SK-N-MC (cell line): ENCODE data around the gene OSCP1.

Experiments used
- DNase-seq: peaks from one replicate; pipeline ENCODE4 v3.0.0-alpha.2; 2011; ENCODE audit warnings: low read depth, low spot score
- H3K27ac ChIP-seq: fragments of 200-600 bp; sonication (generic); 2 replicates; pipeline ENCODE4 v1.5.1; 2016; ENCODE audit warnings: mixed run types
- H3K36me3 ChIP-seq: fragments of 200-600 bp; sonication (generic); 2 replicates; pipeline ENCODE4 v1.6.1; 2017; ENCODE audit warnings: antibody characterized with exemption, low read length, mixed read lengths; ENCODE audit not compliant: insufficient read depth
- H3K4me3 ChIP-seq: fragments of 200-600 bp; sonication (generic); 2 replicates; pipeline ENCODE4 v1.5.1; 2016
- H3K9ac ChIP-seq: fragments of 200-600 bp; sonication (generic); 2 replicates; pipeline ENCODE4 v1.8.0; 2017; ENCODE audit warnings: mixed run types, mixed read lengths; ENCODE audit not compliant: insufficient read length
- H3K9me3 ChIP-seq: fragments of 200-600 bp; sonication (generic); 2 replicates; pipeline ENCODE4 v1.6.1; 2017; ENCODE audit warnings: low read depth, mild to moderate bottlenecking, antibody characterized with exemption, low read length, moderate library complexity, mixed read lengths
- EZH2 ChIP-seq: fragments of 200-600 bp; sonication (generic); IDR thresholded peaks from one replicate; pipeline ENCODE4 v1.6.1; 2017; ENCODE audit warnings: antibody characterized with exemption
- FOXP2 ChIP-seq: optimal IDR thresholded peaks from 2 replicates; pipeline ENCODE3; 2011; ENCODE audit warnings: mild to moderate bottlenecking, moderate library complexity; ENCODE audit not compliant: insufficient read depth; ENCODE audit errors: extremely low read length, control extremely low read depth
- POLR2AphosphoS5 ChIP-seq: IDR thresholded peaks from 2 replicates; pipeline ENCODE4 v1.6.1; 2012; ENCODE audit warnings: mild to moderate bottlenecking, low read depth, low read length, borderline replicate concordance

OSCP1 gene

GRCh38 chr1:36385410-36386264 lies 64.6 kb downstream of the OSCP1 start, which contains the start of gene STK40:
Gene STK40, minus strand, starts transcription at chr1:36385924. Its CDS starts 24,592 bp downstream, at chr1:36361332.
- H3K27ac ChIP-seq: peak within 1 kb of the TSS; percentile 100
- TF ChIP-seq FOXP2: no peak
- no peak for TF ChIP-seq POLR2AphosphoS5
- no peak for TF ChIP-seq EZH2

GRCh38 chr1:36384542-36385409 lies 65.5 kb downstream of the OSCP1 start:
- Histone ChIP-seq H3K27ac (peak overlapping the region; percentile 75), H3K36me3 (peaks cover 8% of the 10 kb centered on the region; the same call in 1 of the 2 replicates), H3K9ac (peak overlapping the region; percentile 89), H3K9me3 (no peaks in the 10 kb centered on the region), H3K4me3 (peak overlapping the region; percentile 93)
- TF ChIP-seq FOXP2: no peak
- TF ChIP-seq POLR2AphosphoS5: no peak
- no peak for TF ChIP-seq EZH2
- DNase-seq: no peak

More at GRCh38 chr1:36385410-36386264, 64.6 kb downstream of the OSCP1 start, which contains the start of gene STK40:
- Histone ChIP-seq H3K4me3 (peak within 1 kb of the TSS; percentile 99), H3K9me3 (no peaks in the 10 kb centered on the region), H3K36me3 (peaks cover 5% of the 10 kb centered on the region; the same call in 1 of the 2 replicates), H3K9ac (peak within 1 kb of the TSS; percentile 100)
- DNase-seq: peak; percentile 98

- Histone ChIP-seq H3K4me3 (peak overlapping the region; percentile 8; the same call in 1 of the 2 replicates), H3K36me3 (peaks cover 9% of the 10 kb centered on the region; the same call in 1 of the 2 replicates), H3K9me3 (no peaks in the 10 kb centered on the region), H3K27ac (peak overlapping the region; percentile 16; the same call in 1 of the 2 replicates), H3K9ac (no peak overlapping the region)
- no peak for DNase-seq
- no peak for TF ChIP-seq POLR2AphosphoS5
- no peak for TF ChIP-seq EZH2
- TF ChIP-seq FOXP2: no peak
Measured at GRCh38 chr1:36383240-36383639, 67.0 kb downstream of the OSCP1 start.

GRCh38 chr1:36382669-36383068 lies 67.6 kb downstream of the OSCP1 start:
- Histone ChIP-seq H3K36me3 (peaks cover 14% of the 10 kb centered on the region; the same call in 1 of the 2 replicates), H3K9ac (no peak overlapping the region)
- DNase-seq: no peak

GRCh38 chr1:36382231-36382630 lies 68.0 kb downstream of the OSCP1 start:
- peaks cover 14% of the 10 kb centered on the region; the same call in 1 of the 2 replicates for H3K36me3 ChIP-seq
- no peak for TF ChIP-seq EZH2
- TF ChIP-seq FOXP2: no peak
- TF ChIP-seq POLR2AphosphoS5: no peak
- no peak for DNase-seq
- H3K4me3 ChIP-seq: no peak overlapping the region
- H3K9ac ChIP-seq: no peak overlapping the region
- H3K27ac ChIP-seq: no peak overlapping the region
- H3K9me3 ChIP-seq: no peaks in the 10 kb centered on the region

More at GRCh38 chr1:36382669-36383068, 67.6 kb downstream of the OSCP1 start:
- H3K9me3 ChIP-seq: no peaks in the 10 kb centered on the region
- no peak for TF ChIP-seq POLR2AphosphoS5
- TF ChIP-seq EZH2: no peak
- TF ChIP-seq FOXP2: no peak
- no peak overlapping the region; the same call in 1 of the 2 replicates for H3K27ac ChIP-seq
- H3K4me3 ChIP-seq: no peak overlapping the region

- no peak for DNase-seq
- Histone ChIP-seq H3K9ac (no peak overlapping the region), H3K4me3 (no peak overlapping the region), H3K9me3 (no peaks in the 10 kb centered on the region), H3K36me3 (peaks cover 14% of the 10 kb centered on the region; the same call in 1 of the 2 replicates), H3K27ac (no peak overlapping the region)
- TF ChIP-seq EZH2 (no peak), POLR2AphosphoS5 (no peak), FOXP2 (no peak)
Measured at GRCh38 chr1:36381405-36381804, 68.8 kb downstream of the OSCP1 start.

- H3K27ac ChIP-seq: peak overlapping the region; percentile 67
- no peaks in the 10 kb centered on the region for H3K9me3 ChIP-seq
- TF ChIP-seq EZH2 (no peak), POLR2AphosphoS5 (no peak), FOXP2 (no peak)
- H3K36me3 ChIP-seq: peaks cover 19% of the 10 kb centered on the region; the same call in 1 of the 2 replicates
- no peak overlapping the region for H3K4me3 ChIP-seq
- DNase-seq: no peak
- H3K9ac ChIP-seq: peak overlapping the region; percentile 48
Measured at GRCh38 chr1:36380782-36381181, 69.5 kb downstream of the OSCP1 start.
